ENCODE measurements around the gene SFXN4.

DNA sequence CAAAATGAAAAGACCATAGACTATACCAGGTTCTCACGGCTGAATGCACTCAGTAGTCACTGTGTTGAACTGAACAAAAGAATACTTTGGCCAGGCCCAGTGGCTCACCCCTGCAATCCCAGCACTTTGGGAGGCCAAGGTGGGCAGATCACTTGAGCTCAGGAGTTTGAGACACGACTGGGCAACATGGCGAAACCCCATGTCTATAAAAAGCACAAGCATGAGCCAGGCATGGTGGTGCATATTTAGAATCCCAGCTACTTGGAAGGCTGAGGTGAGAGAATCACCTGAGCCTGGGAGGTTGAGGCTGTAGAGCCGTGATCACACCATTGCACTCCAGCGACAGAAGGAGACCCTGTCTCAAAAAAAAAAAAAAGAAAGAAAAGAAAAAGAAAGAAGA is 12.5 kb downstream of the SFXN4 start:
- TF ChIP-seq TAF1 (IDR thresholded peaks at IDR 0.05; ENCODE audit: low read depth, low read length), result no peak
- TF ChIP-seq POLR2A (IDR thresholded peaks at IDR 0.05; ENCODE audit: low read depth, low read length), result no peak
- no peak for TF ChIP-seq POLR2AphosphoS5 (IDR thresholded peaks at IDR 0.05; ENCODE audit: low read depth, low read length)
- no peak for TF ChIP-seq POU2F2 (IDR thresholded peaks at IDR 0.05; ENCODE audit: low read depth, low read length)

Measured in GM12891 (cell line).